Activated CD8-positive, alpha-beta memory T cell treated with anti-CD3 and anti-CD28 coated beads, Interleukin-2, amount 50 U/mL, for 4 hours (primary cell): ENCODE measurements around the gene ALPG.
"Not testable (repeated sequence)": the region's sequence is repeated elsewhere in the genome, so short reads cannot be mapped to it uniquely, and the experiment has no call there.

Experiments used
- DNase-seq: peaks from one replicate; pipeline ENCODE4 v3.0.0-alpha.2; 2020

ALPG gene

DNA sequence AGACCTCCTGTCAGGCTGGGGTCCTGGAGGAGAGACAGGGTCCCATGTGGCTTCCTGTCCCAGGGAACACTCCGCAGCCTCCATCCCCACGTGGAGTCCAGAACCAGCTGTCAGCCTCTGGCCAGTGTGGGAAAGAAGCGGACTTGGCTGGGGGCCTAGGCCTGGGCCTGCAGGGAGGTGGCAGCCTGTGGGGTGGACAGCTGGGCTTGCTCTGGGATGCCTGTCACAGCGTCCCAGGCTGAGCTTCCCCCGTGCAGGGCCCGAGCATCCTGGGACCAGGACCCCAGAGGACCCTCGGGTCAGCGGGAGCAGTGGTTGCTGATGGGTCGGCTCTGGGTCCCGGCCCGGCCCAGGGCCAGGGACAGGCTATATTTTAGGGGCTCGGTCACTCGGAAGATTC lies 35.8 kb downstream of the ALPG start:
- DNase-seq = not testable (repeated sequence)

DNA sequence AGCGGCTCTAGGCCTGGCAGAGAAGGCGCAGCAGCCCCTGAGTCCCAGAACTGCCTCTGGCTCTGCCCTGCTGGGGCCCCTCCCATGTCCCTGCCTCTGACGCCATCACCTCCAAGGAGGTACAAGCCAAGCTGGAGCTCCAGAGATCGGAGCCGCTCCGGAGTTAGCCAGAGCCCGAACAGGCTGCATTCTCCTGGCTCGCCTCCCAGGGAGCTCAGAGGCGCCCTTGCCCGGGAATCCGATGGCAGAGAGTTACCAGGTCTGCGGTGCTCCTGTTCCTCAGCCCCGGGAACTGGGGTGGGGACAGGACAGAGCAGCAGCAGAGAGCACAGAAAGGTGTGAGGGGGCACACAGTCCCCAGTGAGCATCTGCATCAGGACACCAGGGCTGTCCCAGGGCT lies 36.4 kb downstream of the ALPG start:
- not testable (repeated sequence) for DNase-seq

GRCh38 chr2:232443669-232444408 lies 37.2 kb downstream of the ALPG start:
- not testable (repeated sequence) for DNase-seq

GRCh38 chr2:232444409-232445148 lies 37.9 kb downstream of the ALPG start:
- peak; percentile 66 for DNase-seq

- DNase-seq = not testable (repeated sequence)
Observed at GRCh38 chr2:232445149-232445885, 38.7 kb downstream of the ALPG start.

DNA sequence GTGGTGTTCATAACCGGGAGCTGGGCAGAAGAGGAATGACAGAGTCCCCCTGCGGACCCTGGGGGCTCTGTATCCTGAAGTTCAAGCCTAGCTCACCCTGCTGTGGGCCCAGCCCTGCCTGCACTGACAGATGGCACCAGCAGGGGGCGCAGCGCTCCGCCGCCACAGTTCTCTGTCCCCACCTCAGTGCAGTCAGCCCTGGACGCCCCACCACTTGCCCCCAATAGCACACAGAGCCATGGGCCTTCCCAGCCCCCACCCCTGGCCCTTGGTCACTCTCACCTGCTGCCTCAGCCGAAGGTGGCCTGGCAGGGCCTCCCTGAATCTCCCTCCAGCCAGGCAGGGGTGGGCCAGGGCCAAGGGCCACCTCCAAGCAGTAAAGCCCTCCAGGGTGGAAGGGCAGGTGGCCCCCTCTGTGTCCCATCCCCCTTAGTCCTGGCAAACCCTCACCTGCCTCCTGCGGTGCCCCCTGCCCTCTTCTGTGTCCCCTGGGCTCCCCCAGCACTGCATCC lies 39.7 kb downstream of the ALPG start:
- not testable (repeated sequence) for DNase-seq

GRCh38 chr2:232447091-232447620 lies 40.5 kb downstream of the ALPG start:
- DNase-seq = no peak

- no peak for DNase-seq
Observed at GRCh38 chr2:232447638-232448303, 41.1 kb downstream of the ALPG start.

GRCh38 chr2:232448304-232448690 lies 41.7 kb downstream of the ALPG start:
- DNase-seq = no peak

- DNase-seq = no peak
Observed at GRCh38 chr2:232449964-232450363, 43.3 kb downstream of the ALPG start.

GRCh38 chr2:232451645-232452044 lies 45.0 kb downstream of the ALPG start:
- not testable (repeated sequence) for DNase-seq

DNA sequence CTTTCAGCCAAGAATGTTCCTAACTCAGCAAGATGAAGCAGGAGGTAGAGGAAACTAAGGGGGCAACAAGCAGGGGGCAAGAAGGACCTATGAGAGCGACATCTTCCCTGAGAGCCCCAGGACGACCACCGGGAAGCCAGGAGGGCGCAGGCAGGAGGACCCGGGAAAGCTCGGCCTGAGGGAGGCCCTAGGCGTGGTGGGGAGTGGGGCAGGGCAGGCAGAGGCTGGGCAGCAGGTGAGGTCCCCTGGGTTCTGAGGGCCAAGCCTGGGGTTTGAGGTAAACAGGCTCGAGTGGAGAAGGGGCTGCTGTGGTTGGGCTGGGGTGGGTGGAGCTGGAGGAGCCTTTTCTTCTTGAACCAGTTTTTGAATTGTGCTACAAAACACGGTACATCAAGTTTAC lies 48.0 kb downstream of the ALPG start:
- no peak for DNase-seq

GRCh38 chr2:232455426-232456255 lies 49.0 kb downstream of the ALPG start, which contains the start of gene ALPI:
Gene ALPI, plus strand, starts transcription at chr2:232456153. Its CDS starts 47 bp downstream, at chr2:232456200.
- no peak for DNase-seq

- DNase-seq = no peak
Observed at GRCh38 chr2:232456296-232457120, 49.9 kb downstream of the ALPG start.

DNA sequence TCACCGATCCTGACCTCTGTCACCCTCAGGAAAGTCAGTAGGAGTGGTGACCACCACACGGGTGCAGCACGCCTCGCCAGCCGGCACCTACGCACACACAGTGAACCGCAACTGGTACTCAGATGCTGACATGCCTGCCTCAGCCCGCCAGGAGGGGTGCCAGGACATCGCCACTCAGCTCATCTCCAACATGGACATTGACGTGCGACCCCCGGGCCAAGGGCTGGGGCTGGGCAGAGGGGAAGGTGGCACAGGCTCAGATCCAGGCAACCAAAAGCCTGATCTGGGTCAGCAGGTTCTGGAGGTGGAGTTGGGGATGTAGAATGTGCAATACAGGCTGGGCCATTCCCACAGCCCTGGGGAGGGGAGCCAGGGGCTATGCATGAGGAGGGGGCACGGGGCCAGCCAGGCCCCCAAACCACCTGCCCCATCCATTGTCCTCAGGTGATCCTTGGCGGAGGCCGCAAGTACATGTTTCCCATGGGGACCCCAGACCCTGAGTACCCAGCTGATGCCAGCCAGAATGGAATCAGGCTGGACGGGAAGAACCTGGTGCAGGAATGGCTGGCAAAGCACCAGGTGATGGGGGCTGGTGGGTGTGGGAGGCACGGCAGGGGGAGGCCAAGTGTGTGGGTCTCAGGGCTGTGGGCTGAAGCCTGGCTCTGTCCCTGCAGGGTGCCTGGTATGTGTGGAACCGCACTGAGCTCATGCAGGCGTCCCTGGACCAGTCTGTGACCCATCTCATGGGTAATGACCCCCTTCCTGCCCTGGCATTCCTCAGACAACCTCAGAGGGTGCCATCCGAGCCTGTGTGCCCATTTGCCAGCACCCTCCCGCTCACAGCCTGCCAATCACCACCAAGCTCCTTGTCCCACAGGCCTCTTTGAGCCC lies 50.7 kb downstream of the ALPG start:
- DNase-seq = no peak

DNA sequence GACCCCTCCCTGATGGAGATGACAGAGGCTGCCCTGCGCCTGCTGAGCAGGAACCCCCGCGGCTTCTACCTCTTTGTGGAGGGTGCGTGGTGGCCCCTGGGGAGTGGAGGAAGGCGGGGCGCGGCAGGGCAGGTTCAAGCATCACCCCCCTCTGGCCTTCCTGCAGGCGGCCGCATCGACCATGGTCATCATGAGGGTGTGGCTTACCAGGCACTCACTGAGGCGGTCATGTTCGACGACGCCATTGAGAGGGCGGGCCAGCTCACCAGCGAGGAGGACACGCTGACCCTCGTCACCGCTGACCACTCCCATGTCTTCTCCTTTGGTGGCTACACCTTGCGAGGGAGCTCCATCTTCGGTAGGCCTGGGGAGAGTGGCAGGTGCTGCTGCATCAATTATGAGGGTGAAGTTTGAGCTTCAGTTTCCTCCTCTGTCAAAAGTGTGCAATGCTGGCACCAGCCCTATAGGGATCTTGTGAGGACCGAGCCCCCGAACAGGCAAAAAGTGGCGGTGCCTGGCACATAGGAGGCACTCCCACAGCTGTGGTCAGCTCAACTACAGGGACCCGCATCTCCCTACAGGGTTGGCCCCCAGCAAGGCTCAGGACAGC lies 51.5 kb downstream of the ALPG start:
- no peak for DNase-seq

GRCh38 chr2:232458661-232459418 lies 52.2 kb downstream of the ALPG start:
- no peak for DNase-seq

GRCh38 chr2:232459419-232460035 lies 52.9 kb downstream of the ALPG start:
- DNase-seq = no peak
